ENCODE results near the gene KCTD16.

Gene KCTD16

DNA sequence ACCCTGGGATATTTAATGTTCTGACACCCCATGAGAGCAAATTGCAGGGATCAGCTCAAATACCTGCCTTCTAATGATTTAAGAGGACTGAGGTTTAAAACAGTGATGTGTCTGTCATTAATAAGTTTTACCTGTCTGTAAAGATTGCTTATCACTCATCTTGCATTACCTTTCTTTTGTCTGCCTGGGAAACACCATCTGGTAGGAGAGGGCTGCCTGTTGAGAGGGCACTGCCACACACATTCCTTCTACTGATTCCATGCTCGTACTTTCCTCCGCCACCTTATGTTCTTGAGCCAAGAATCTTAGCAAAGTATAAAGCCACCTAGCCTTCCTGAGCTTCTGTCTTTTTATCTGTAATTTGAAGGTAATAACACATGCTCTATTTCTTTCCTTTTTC lies 118.6 kb downstream of the KCTD16 start:
- no peak for DNase-seq (ENCODE audit: low read depth)

DNA sequence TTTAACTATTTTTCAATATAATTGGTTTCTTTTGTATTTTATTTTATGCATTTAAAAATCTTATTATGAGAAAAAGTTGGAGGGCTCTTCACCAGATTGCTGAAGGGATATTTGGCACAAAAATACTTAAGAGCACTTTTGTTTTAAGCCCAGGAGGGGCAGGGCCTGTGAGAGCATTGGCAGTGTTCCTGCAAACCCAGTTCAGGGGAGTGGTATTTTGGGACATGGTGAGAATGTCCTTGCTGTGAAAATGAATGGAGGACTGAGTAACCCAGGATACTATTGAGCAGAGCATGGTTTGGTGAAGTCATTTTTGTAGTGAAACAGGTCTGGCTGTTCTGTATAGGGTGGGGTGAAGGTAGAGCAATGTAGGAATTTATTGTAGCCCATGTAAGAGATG lies 121.4 kb downstream of the KCTD16 start:
- no peak for DNase-seq (ENCODE audit: low read depth)

DNA sequence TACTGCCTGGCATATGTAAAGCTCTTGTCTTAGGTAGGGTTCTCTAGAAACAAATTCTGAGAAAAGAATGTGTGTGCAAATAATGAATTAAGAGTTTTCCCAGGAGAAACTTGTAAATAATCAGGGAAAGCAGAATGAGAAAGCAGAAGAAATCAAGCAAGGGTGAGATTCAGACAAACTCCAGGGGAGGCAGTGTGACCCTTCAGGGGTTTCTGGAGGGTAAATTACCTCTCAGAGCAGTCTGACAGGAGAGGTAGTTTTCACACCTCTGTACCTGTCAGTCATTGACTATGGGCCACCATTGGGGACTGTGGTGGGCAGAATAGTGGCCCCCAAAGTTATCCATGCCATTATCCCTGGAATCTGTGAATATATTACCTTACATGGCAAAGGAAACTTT lies 124.6 kb downstream of the KCTD16 start:
- no peak for DNase-seq (ENCODE audit: low read depth)

DNA sequence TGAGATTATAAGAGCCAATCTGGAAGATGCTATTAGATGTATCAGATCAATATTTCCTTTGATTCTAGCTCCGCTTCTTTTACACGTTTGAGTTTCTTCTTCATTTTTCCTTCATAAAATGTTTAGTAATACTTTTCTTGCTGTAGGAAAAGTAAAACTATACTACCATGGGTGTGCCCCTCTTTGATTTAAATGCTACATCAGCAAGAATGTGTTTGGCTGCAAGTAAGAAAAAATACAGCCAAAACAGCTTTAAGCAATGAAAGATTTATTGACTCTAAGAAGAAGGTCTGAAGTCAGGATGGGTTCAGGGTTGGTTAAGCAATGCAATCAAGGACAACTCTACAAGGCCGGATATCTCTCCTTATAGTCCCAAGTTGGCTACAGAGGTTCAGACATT lies 126.4 kb downstream of the KCTD16 start:
- no peak for DNase-seq (ENCODE audit: low read depth)

DNA sequence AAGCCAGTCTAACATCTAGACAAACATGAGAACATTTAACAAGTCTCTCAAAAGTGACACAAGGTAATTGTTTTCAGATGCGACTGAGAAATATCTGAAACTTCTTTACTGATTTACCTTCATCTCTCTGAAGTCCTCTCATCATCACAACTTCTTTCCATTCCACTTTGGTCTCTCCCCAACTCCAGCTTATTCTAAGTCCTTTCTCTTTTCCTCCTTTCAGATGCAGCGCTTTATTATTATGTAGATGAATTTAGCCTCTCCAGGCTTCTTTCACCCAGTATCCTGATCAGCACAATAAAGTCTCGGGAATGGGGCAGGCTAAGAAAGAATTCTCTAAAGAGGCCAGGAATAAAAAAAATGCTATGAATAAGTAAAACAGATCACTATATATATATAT lies 128.0 kb downstream of the KCTD16 start:
- no peak for DNase-seq (ENCODE audit: low read depth)

DNA sequence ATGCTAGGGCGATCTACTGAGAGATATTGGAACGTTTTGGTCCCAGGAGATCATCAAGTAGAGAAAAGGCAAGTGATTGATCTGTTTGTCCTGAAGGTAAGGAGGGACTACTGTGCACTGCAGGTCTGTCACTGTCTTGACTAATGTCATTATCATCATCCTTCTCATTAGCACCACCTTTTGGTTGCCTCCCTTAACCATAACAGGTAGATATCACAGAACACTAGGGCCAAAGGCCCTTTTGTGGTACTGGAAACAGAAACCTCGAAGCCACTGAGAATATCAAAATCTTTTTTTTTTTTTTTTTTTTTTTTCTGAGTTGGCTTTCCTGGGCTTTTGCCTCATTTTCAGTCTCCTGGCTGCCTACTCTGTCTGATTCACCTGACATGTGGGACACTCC lies 134.0 kb downstream of the KCTD16 start:
- DNase-seq (ENCODE audit: low read depth) = no peak

DNA sequence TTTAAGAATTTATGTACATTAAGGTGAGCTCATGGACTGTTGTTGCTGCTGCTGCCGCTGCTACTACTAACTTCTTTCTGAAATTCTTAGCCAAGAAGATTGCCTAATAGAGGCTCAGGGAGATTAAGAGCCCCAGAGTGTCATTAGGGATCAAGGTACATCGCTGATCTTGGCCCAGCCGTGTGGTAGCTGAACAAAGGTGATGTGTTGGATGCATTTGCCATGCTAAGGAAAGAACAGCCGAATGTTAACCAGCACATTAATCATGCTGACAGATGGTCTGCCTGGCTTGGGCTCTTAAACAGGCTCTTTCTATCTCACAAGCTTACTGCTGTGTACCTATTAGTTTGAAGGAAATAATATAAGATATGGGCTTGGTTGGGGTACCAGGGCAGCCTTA lies 137.1 kb downstream of the KCTD16 start:
- no peak for DNase-seq (ENCODE audit: low read depth)

DNA sequence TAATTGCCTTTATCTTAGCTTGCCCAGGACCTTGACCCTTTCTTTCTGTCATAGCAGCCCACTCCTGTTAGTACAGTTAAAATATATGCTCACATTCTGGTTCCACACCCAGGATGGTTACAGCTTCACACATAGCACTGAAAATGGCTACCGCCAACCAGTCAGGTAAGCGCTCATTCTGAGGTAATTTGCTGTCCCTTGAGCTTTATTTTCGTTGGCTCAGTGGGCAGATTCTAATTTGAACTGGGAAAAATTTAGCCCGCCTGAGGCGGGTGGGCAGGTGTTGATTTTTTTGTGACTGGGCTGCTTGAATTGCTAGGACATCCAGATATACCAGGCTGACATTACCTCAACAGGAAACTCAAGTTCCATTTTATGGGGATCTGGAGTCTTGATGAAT lies 137.5 kb downstream of the KCTD16 start:
- no peak for DNase-seq (ENCODE audit: low read depth)

DNA sequence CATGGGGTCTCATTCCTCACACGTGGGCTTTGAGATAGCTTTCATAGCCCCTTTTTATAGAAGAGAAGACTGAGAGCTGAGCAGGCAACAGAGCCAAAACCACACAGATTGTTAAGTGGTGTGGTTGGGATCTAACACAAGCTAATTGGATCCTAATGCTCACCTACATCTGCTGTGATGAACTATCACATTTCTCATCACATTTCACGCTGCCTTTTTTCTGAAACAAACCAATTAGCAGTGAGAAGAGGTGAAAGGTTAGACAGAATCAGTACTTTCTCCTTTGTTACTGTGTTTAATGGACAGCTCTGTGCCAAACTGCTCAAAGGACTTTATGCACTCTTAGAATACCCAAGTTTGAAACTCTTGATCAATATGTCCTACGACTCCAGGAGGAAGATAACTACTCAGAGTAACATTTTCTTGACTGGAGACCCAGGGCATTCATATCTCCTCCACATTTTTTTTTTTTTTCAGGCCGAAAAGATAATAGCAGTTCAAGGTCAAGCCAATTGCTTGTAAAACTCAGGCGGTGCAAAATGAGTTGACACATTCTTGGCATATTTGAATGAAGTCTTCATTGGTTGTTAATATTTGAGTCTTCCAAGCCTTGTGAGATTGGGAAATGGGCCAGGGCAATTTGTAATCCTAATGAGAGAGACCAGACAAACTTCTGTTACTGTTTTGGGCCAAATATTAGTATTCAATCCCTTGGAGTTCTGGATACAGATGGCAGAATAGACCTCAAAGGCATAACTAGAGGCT lies 138.4 kb downstream of the KCTD16 start:
- DNase-seq (ENCODE audit: low read depth) = no peak

DNA sequence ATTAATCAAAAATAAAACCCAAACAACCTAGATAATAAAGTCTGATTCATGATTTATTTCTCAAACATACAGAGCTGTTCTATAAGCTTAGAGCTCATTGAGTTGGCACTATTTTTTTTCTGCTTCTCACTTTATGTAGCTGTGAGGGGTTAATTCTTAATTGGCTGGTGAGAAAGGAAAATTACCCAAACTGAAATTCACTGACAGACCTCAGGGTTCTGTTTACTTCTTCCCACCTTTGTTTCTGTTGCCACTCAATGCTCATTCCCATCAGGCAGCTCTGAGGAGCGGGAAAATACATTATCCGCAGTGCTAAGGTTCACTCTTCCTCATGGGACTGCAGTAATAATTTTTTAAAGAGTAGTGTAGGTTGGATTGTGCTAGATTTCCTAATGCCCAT lies 139.9 kb downstream of the KCTD16 start:
- DNase-seq (ENCODE audit: low read depth) = no peak

DNA sequence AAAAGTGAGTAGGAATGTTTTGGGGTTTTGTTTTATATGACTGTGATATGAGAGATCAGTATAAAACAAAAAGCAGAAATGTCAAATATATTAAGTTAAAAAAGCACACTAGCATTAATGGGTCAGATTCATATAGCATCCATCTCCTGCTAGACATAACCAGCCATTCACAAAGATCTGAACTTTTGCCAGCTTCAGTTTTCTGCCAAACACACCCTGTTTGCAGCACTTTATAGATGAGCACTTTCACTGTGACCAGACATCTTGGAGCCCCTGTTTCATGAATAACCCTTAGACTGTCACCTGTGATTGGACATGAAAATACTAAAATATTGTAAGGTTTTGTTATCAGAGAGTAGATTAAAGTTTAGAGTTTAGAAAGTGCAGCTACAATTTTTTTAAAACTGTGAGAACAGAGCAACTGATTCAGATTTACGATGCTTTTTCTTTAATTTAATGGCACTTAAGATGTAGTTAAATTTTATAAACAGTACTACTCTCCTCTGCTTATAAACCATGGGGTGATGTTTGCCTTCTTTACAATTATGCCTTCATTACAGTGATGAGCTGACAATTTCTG lies 142.6 kb downstream of the KCTD16 start:
- no peak for DNase-seq (ENCODE audit: low read depth)

DNA sequence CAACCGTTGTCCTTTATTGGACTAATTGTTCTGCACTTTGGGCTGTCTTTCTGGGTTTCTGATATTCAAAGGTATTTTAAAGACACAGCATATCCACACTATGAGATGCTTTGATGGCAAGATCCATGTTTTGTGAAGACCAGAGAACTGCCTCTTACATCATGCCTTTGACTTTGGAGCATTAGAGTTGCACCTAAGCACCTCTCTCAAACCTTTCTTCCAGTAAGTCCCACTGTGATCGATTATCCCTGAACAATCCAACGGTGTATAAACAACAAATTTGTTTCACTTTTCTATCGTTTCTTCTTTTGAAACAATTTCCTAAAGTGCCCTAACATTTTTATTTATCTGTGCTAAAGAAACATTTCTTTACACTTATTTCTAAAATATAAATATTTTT lies 144.4 kb downstream of the KCTD16 start:
- no peak for DNase-seq (ENCODE audit: low read depth)

DNA sequence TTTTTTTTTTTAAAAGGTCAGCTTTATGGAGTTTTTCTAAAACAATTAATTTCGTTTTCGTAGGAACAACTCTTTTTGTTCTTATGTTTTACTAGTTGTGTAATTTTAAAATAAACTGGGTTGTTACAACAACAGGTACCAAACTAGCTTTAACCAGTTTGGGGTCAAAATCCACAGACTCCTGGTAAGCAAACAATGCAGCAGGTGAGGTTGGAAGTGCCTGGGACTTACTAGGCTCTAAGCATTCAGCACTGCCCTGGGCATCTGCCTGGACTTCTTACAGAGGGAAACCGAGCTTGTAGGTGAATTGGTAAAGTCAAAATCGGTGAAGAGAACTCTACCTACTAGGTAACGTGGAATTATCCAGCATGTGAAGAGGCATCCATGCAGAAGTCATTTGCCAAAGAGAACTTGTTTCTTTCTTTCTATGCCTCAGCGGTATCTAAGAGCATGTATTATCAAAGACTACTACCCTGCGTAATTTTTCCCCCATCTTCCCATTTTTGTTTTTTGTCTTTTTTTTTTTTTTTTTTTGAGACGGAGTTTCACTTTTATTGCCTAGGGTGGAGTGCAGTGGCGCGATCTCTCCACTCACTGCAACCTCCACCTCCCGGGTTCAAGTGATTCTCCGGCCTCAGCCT lies 145.4 kb downstream of the KCTD16 start:
- no peak for DNase-seq (ENCODE audit: low read depth)

DNA sequence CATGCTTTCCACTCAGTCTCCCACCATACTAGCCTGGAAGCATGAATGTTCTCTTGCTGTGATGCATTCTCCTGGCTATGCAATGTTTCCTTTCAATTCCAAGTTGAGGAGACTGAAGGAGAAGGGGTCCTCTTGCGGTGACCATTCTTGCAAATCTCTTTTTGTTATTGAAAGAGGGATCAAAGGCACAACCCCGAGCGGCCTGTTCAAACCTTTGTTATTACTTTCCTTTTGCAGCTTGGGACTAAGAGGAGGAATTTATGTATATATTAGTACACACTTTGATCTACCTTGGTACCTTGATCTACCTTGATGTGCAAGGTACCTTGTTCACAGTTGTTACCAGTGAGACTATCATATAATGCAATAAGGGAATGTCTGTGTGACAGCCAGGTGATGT lies 147.3 kb downstream of the KCTD16 start:
- no peak for DNase-seq (ENCODE audit: low read depth)

DNA sequence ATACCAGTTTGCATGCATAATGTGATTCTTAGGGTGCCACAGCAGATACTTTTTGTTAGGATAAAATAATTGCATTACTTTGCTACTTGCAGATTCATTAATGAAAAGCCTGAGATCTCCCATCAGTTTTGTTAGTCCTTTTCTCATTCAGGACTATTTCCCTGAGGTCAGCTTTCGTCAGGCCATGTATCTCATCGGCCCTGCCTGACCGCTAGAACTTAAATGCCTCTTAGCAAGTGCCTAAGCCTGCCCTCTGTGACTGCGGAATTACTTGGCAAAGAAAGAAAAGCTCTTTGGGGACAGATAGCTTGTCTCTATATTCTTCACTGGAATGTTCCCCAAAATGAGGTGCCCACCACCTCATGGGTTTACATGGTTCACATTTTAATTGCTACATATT lies 147.8 kb downstream of the KCTD16 start:
- no peak for DNase-seq (ENCODE audit: low read depth)

DNA sequence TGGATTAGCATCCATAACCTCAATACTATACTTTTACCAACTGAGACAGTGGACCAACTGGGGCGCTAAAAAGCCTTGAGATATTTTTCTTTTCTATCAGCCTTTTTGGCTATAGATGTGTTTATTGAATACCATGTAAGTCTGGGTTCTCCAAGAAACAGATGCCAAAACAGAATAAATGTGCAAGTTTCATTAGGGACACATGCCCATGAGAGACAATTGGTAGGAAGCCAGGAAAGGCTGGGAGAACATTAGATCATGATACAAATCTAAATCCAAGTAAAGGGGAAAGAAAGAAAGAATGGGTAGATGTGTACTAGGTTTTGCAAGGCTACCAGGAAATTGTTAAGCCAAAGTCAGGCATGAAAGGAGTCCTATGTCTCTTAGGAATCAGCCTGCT lies 152.5 kb downstream of the KCTD16 start:
- no peak for DNase-seq (ENCODE audit: low read depth)

DNA sequence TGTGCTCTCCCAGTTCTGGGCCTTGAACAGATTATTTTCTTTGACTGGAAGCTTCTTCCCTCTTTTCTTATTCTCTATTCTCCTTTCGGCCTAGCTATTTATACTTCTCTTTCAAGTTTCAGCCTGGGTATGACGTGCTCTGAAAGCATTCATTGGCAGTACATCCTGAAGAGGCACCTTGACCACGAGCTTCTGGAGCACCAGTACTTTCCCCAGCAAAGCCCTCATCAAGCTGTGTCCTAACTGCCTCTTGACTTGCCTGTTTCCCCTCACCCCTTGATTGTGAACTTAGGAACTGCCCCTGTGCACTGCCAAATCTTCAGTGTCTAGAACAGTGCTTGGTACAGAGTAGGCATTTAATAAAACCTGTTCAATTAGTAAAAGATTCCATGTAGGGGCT lies 154.9 kb downstream of the KCTD16 start:
- DNase-seq (ENCODE audit: low read depth) = no peak

DNA sequence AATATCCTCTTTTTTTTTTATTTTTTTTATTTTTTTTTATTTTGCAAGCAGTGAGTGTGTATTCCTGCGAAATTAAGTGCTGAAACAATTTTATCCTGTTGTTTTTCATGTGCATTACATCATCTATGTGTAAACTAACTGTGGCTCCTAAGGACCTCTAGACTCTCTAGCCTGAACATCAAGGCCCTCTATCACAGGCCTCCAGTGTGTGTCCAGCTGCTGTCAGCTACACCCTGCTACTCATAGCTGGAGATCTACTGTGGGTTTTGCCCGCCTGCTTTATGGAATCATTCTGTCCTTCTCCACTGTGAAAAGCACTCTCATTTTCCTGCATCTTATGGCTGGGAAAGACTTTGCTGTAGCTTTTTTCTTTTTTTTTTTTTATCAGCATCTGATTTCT lies 157.8 kb downstream of the KCTD16 start:
- DNase-seq (ENCODE audit: low read depth) = no peak

DNA sequence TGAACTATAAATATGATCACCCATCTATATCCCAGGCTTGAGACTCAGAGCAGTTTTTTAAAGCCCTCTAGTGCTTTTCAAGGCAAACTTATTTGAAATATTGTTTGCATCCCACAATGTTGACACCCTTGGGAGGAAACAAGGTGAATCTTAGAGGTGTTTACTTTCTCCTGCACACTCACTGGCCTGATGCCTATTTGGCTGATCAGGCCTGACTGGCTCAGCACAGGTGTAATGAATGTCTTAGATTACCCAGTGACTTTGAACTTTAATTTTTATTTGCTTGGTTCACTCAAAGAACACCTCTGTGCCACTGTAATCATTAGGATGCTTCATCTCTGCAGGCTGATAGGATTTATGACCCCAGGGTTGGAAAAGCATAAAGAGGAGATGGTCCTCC lies 158.3 kb downstream of the KCTD16 start:
- no peak for DNase-seq (ENCODE audit: low read depth)

DNA sequence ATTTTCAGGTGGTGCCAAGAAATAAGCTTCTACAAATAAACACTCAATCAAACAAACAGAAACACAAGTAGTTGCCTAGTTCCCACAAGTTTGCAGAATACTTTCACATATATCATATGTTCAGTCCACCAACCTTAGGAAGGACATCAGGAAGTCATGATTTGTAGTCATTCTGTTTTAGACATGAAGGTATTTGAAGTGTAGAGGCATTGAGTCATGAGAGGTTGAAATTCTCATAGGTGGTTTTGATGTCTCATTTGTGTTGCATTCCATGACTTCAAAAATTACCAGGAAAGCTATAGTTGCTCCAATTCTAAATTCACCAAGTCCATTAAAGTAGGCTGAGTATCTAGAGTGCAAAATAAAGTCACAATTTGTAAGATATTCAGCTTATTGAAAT lies 159.0 kb downstream of the KCTD16 start:
- DNase-seq (ENCODE audit: low read depth) = no peak

DNA sequence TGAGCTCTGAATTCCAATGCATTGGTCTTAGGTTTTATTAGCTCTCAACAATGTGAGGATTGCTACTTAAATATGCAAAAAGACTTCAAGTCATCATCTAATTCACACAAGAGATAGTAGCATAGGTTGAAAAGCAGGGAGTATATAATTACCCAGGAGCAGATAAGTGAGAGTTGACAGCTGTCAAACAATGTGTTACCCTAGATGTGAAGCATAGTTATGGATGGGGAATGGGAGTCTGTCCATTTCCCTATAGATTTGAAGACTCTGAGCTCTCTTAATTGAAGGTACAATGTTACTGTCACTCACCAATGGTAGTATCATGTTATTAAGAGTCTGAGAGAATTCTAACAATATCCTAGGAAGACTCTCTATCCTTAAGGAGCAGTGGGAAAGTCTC lies 160.7 kb downstream of the KCTD16 start:
- DNase-seq (ENCODE audit: low read depth) = no peak

DNA sequence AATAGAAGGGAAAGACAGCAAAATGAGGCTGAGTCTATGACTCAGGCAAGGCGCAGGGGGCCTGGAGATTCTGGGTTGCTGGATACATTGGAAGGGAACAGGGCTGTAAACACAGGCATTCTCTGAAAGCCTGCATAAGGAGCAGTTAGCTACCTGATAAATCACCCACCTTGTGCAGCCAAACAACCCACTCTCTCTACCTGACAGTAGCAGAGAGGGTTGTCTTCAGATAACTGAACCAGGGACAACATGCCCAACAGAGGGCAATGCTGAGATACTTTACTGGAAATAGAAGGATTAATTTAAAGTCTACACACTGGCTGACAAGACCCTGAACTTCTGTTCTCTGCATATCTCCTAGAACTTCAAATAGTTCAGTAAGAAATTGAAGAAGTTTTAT lies 161.6 kb downstream of the KCTD16 start:
- DNase-seq (ENCODE audit: low read depth) = no peak

DNA sequence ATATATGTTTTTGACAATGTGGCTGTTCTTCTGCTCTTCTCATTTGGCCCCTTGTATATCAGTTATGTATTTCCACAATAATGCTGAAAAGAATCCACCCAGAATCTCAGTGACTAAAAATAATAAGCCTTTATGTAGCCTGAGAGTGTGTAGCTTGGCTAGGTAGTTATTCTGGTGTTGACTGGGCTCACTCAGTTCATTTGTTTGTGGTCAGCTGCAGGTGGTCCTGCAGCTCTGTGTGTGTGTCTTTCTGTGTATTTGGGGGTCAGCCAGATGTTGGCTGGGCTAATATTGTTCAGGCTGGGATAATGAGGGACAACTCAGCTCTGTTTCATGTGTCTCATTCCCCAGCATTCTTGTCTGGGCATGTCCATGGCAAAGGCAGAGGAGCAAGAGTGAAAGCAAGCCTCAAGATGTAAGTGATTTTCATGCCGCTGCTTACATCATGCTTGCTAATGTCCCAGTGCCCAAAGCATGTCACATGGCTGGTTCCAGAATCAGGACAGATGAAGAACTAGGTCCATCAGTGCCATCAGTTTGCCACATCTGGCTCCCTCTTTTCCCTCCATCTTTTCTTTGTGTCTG lies 162.8 kb downstream of the KCTD16 start:
- no peak for DNase-seq (ENCODE audit: low read depth)

Measured in activated T-cell treated with anti-CD3 and anti-CD28 coated beads for 1 hour (primary cell).